Hepatocyte (in vitro differentiated cells): ENCODE measurements around the gene NCAPD3. TPM values are rescaled to one million over a fixed set of nuclear protein-coding genes. Genes with fewer than 3 reads are reported as not detected.

Experiments
- DNase-seq: peaks from one replicate; pipeline ENCODE4 v3.0.0-alpha.2; 2016; ENCODE audit warnings: low spot score
- H2AFZ ChIP-seq: fragments of 200-600 bp; sonication (generic); 2 replicates; pipeline ENCODE4 v1.6.0; 2016; ENCODE audit warnings: antibody characterized with exemption, mild to moderate bottlenecking
- H3K27ac ChIP-seq: fragments of 200-600 bp; sonication (generic); 2 replicates; pipeline ENCODE4 v1.5.1; 2016; ENCODE audit warnings: mild to moderate bottlenecking
- H3K27me3 ChIP-seq: fragments of 200-600 bp; sonication (generic); 2 replicates; pipeline ENCODE4 v1.6.1; 2016
- H3K36me3 ChIP-seq: fragments of 200-600 bp; sonication (generic); replicated peaks from 2 replicates; pipeline ENCODE4 v1.5.1; 2016; ENCODE audit warnings: low read depth; ENCODE audit not compliant: insufficient read depth
- H3K4me1 ChIP-seq: fragments of 200-600 bp; sonication (generic); 2 replicates; pipeline ENCODE4 v1.5.1; 2016; ENCODE audit warnings: mild to moderate bottlenecking, moderate library complexity; ENCODE audit not compliant: insufficient read depth
- H3K4me2 ChIP-seq: fragments of 200-600 bp; sonication (generic); 2 replicates; pipeline ENCODE4 v1.6.0; 2016
- H3K4me3 ChIP-seq: fragments of 200-600 bp; sonication (generic); 2 replicates; pipeline ENCODE4 v1.5.1; 2016; ENCODE audit warnings: mild to moderate bottlenecking
- H3K79me2 ChIP-seq: fragments of 200-600 bp; sonication (generic); 2 replicates; pipeline ENCODE4 v1.6.0; 2017; ENCODE audit warnings: mild to moderate bottlenecking
- H3K9me2 ChIP-seq: fragments of 200-600 bp; sonication (generic); replicated peaks from 2 replicates; pipeline ENCODE4 v1.6.0; 2017; ENCODE audit warnings: mild to moderate bottlenecking; ENCODE audit not compliant: insufficient read depth
- H3K9me3 ChIP-seq: fragments of 200-600 bp; sonication (generic); 2 replicates; pipeline ENCODE4 v1.5.1; 2016; ENCODE audit warnings: low read depth, mild to moderate bottlenecking
- H4K20me1 ChIP-seq: fragments of 200-600 bp; sonication (generic); 2 replicates; pipeline ENCODE4 v1.6.0; 2016; ENCODE audit warnings: mild to moderate bottlenecking; ENCODE audit not compliant: insufficient read depth, poor library complexity, severe bottlenecking
- CTCF ChIP-seq: fragments of 200-600 bp; sonication (generic); IDR thresholded peaks from 2 replicates; pipeline ENCODE4 v1.5.1; 2016; ENCODE audit warnings: antibody characterized with exemption, mild to moderate bottlenecking; ENCODE audit not compliant: poor library complexity
- EZH2 ChIP-seq: fragments of 200-600 bp; sonication (generic); IDR thresholded peaks from 2 replicates; pipeline ENCODE4 v1.6.1; 2016; ENCODE audit warnings: antibody characterized with exemption, mild to moderate bottlenecking, borderline replicate concordance
- EZH2phosphoT487 ChIP-seq: fragments of 200-600 bp; sonication (generic); IDR thresholded peaks from one replicate; pipeline ENCODE4 v1.6.1; 2018; ENCODE audit warnings: antibody characterized with exemption, mild to moderate bottlenecking, low read depth, moderate library complexity; ENCODE audit not compliant: unreplicated experiment, severe bottlenecking
- WGBS: methylation state at CpG from one replicate; pipeline ENCODE4 v1.1.6; 2016; ENCODE audit warnings: low lambda C conversion rate; ENCODE audit errors: missing lambda C conversion rate; 5-methylcytosine and 5-hydroxymethylcytosine counted together
- polyA plus RNA-seq: library from polyadenylated mRNA; unstranded; fragments of >200 nt; fragmentation: Nextera tagmentation; extraction: Ambion mirVana; gene quantifications from 2 replicates; pipeline ENCODE4 v1.2.1, GENCODE V29; 2016
- total RNA-seq: library from RNA; depleted of rRNA; stranded (reverse); fragments of >200 nt; gene quantifications from 2 replicates; pipeline ENCODE4 v1.2.3, GENCODE V29; 2014

NCAPD3 gene
- total and polyA plus RNA-seq, 2 experiments from 2014 or later, result 8.8 to 9.5 TPM

- WGBS, result 93% methylated on average over 5 of the region's 5 CpGs
- DNase-seq, result no peak
- no peak overlapping the region for H3K4me2 ChIP-seq
- H3K9me2 ChIP-seq, result no peaks in the 10 kb centered on the region
- H2AFZ ChIP-seq, result no peak overlapping the region
- no peaks in the 10 kb centered on the region for H3K79me2 ChIP-seq
- H3K27ac ChIP-seq, result no peak overlapping the region
- H3K4me1 ChIP-seq, result no peaks in the 10 kb centered on the region
- TF ChIP-seq EZH2 (no peak), EZH2phosphoT487 (no peak), CTCF (no peak)
- H3K27me3 ChIP-seq, result no peaks in the 10 kb centered on the region
- H3K9me3 ChIP-seq, result no peaks in the 10 kb centered on the region
- no peak overlapping the region for H3K4me3 ChIP-seq
- no peaks in the 10 kb centered on the region for H3K36me3 ChIP-seq
- H4K20me1 ChIP-seq, result no peaks in the 10 kb centered on the region
Measured at GRCh38 chr11:134170919-134171281, 52.9 kb downstream of the NCAPD3 start.

GRCh38 chr11:134170177-134170918, 53.4 kb downstream of the NCAPD3 start:
- H3K79me2 ChIP-seq, result no peaks in the 10 kb centered on the region
- WGBS, result 97% methylated on average over 6 of the region's 6 CpGs
- no peak overlapping the region for H2AFZ ChIP-seq
- no peaks in the 10 kb centered on the region for H3K9me2 ChIP-seq
- no peak for DNase-seq
- H4K20me1 ChIP-seq, result no peaks in the 10 kb centered on the region
- H3K27me3 ChIP-seq, result no peaks in the 10 kb centered on the region
- H3K4me2 ChIP-seq, result no peak overlapping the region
- no peak overlapping the region for H3K27ac ChIP-seq
- TF ChIP-seq CTCF, result no peak
- H3K36me3 ChIP-seq, result no peaks in the 10 kb centered on the region
- H3K4me3 ChIP-seq, result no peak overlapping the region
- H3K9me3 ChIP-seq, result no peaks in the 10 kb centered on the region
- H3K4me1 ChIP-seq, result no peaks in the 10 kb centered on the region

GRCh38 chr11:134164490-134165370, 59.0 kb downstream of the NCAPD3 start:
- no peaks in the 10 kb centered on the region for H3K36me3 ChIP-seq
- H4K20me1 ChIP-seq, result no peaks in the 10 kb centered on the region
- no peaks in the 10 kb centered on the region for H3K9me3 ChIP-seq
- no peak overlapping the region for H2AFZ ChIP-seq
- H3K9me2 ChIP-seq, result no peaks in the 10 kb centered on the region
- no peak overlapping the region for H3K4me3 ChIP-seq
- no peaks in the 10 kb centered on the region for H3K79me2 ChIP-seq
- no peaks in the 10 kb centered on the region for H3K27me3 ChIP-seq
- DNase-seq, result no peak
- no peaks in the 10 kb centered on the region for H3K4me1 ChIP-seq
- TF ChIP-seq EZH2 (no peak), EZH2phosphoT487 (no peak), CTCF (no peak)
- H3K4me2 ChIP-seq, result no peak overlapping the region
- H3K27ac ChIP-seq, result no peak overlapping the region
- WGBS, result over 99% methylated on average over 11 of the region's 11 CpGs
